NCI-H2227 treated with DMSO at 0.1 percent for 48 hours (cell line): ENCODE results near the gene ZNF487.
A peak's percentile ranks its signal among the peaks of the same experiment; 100 is the strongest.
"Not testable (repeated sequence)": the region's sequence is repeated elsewhere in the genome, so short reads cannot be mapped to it uniquely, and the experiment has no call there.

Experiments
- DNase-seq: peaks from one replicate; lab custom pipeline; 2025; lab: John Stamatoyannopoulos, UW

Gene ZNF487

GRCh38 chr10:43436291-43437140, at the start of gene ZNF487:
Gene ZNF487 (plus strand): TSS chr10:43437111. CDS start chr10:43475814, 38,703 bp downstream.
- DNase-seq: peak; percentile 60

DNA sequence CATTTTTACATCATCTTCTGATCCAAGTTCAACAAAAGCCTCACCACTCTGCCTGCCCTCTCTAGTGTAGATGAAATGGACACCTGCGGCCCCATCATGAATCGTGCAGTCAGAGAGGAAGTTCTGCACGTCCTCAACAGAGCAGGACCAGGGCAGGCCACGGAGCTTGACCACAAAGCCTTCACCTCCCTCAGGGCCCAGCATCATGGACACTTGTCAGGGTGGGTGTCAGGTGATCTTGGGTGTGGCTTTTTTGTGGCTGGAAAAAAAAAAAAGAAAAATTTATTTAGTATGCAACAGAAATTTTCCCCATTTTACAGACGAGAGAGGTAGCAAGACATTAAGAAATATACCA, 49.3 kb upstream of the ZNF487 start:
- no peak for DNase-seq

GRCh38 chr10:43389867-43390266, 47.0 kb upstream of the ZNF487 start:
- DNase-seq: no peak

GRCh38 chr10:43390333-43390732, 46.6 kb upstream of the ZNF487 start:
- DNase-seq: no peak

DNA sequence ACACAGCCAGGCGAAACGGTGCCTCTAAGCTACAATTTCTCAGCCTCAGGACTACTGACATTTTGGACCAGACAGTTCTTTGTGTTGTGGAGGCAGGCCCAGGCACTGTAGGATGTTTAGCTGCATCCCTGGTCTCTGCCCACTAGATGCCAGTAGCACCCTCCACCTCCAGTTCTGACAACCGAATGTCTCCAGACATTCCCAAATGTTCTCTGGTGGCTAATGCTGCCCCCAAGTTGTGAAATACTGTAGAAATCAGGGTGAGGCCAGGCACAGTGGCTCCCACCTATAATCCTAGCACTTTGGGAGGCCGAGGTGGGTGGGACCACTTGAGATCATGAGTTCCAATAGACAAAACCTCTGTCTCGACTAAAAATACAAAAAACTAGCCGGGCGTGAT, 46.2 kb upstream of the ZNF487 start:
- DNase-seq: no peak

GRCh38 chr10:43391496-43391895, 45.4 kb upstream of the ZNF487 start:
- no peak for DNase-seq

GRCh38 chr10:43392748-43393147, 44.2 kb upstream of the ZNF487 start:
- no peak for DNase-seq

GRCh38 chr10:43393186-43393585, 43.7 kb upstream of the ZNF487 start:
- not testable (repeated sequence) for DNase-seq

- no peak for DNase-seq
Measured at GRCh38 chr10:43393606-43394360, 43.1 kb upstream of the ZNF487 start.

DNA sequence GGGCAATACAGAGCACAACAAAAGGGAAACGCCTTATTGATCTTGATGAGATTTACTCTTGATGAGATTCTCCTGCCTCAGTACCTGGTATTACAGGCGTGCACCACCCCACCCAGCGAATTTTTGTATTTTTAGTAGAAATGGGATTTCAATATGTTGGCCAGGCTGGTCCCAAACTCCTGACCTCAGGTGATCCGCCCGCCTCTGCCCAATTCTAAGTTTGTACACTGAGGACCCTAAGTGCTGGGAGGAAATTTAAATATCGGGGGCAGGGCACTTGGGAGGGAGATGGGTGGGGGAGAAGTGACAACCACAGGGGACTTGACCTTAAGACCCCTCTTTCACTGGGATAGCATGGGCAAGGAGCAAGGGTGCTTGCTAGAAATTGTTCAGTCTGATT, 42.0 kb upstream of the ZNF487 start:
- DNase-seq: no peak

- DNase-seq: no peak
Measured at GRCh38 chr10:43395571-43396060, 41.3 kb upstream of the ZNF487 start.

DNA sequence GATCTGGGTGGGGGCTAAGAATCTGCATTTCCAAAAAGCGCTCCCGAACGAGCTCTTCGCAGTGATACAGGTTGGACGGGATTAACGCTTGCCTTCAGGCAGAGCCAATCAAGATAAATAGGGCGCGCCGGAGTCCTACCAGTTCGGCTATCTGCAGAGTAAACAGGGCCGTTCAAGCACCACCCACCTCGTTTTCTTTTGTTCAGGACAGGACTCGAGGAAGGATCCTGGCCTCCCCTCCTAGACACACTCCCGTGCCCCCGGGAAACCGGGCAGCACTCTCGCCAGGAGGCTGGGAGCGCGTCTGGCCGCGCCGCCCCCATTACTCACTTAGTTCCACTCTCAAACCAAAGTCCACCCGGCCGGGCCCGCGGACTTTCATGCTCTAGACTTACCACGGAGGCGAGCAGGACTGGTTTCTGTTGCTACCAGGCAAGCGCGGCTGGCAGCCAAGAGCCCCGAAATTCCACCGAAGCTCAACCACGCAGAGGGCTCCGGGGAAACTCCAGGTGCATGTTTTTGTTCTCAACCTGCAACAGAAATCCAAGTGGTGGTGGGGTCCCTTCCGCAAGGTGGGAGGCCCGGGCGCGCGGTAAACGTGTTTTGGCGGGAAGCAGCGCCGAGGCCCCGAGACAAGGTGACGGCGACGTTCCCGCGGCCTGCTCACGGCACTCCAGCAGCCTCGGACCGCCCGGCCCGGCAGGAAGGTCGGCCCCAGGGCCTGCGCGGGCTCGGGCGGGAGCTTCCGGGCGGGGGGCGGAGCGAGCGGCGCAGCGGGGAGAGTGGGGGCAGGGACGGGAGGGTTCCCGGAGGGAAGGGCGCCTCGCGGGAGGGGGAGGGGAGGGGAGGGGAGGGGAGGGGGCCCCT, 40.6 kb upstream of the ZNF487 start:
- peak; percentile 52 for DNase-seq

DNA sequence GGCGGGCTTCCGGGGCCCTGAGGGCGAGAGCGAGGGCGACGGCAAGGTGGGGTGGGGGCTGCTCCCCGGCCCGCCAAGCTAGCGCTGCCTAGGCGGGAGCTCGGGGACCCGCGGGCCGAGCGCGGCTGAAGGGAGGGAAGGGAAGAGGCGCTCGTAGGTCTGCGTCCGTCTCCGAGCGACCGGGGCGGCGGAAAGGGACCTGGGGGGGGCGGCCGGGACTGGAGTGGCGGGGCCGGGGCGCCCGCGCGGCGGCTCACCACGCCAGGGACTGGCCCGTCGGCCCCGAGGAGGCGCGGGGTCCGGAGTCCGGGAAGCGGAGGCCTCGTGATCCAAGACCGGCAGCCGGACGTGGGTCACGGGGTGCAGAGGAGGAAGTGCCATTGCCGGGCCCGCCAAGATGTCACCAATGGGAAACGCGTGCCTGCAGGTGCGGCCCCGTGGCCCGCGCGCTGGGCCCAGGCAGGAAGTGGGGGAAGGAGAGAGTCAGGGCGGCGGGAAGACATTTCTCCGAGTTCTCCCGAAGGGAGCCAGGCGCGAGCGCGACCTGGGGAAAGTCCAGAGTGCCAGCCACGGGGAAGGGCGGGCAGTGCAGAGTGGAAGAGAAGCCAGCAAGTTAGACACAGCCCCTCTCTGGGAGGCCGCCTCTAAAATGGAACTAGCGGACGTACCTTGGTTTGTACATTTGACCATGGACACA, 39.8 kb upstream of the ZNF487 start:
- peak; percentile 71 for DNase-seq

DNA sequence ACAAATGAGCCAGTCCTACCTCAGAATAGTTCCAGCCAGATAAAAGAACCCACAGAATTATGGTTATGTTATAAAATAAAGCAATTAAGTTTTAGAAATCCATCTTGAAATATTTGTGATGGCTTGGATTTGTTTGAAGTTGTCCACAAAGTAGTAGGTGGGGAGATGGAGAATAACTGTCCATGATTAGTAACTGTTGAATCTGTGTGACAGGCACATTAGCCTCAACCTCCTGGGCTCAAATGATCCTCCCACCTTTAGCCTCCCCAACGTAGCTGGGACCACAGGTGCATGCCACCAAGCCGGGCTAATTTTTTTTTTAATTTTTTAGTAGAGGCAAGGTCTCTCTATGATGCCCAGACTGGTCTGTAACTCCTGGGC, 38.0 kb upstream of the ZNF487 start:
- DNase-seq: no peak

- no peak for DNase-seq
Measured at GRCh38 chr10:43399320-43400310, 37.3 kb upstream of the ZNF487 start.

DNA sequence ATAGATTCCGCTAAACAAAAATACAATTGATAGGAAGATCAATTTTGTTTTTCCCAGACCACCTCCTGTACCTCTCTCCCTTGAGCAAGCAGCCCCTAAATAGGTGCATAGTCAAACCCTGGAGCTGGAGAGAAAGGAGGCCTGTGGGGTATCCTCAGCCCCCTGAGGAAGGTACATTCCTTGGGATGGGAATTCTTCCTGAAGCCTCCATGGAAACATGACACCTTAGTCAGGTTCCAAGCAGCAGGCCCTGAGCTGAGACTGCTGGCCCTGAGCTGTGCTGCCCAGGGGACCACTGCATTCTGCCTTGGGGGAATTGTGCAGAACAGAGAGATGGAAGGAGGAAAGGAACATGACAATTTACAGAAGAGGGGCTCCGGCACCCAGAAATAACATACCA, 35.3 kb upstream of the ZNF487 start:
- DNase-seq: no peak

DNA sequence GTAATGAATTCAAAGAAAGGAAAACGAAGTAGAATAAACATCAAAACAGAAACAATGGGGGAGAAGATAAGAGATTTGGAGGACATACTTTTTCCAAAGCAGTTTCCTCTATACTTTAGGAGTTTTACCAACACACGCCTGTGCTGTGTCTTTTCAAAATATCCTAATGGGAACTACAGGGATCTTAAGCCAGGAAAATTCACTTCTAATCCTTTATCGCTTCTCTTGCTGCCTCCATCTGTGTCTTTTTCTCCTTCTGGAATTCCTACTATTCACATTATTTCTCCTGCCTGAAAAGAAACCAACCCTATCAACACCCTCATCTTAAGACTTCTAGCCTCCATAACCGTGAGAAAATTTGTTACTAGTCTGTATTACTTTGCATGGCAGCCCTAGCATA, 34.7 kb upstream of the ZNF487 start:
- DNase-seq: no peak

GRCh38 chr10:43402880-43403452, 33.9 kb upstream of the ZNF487 start:
- DNase-seq: no peak

DNA sequence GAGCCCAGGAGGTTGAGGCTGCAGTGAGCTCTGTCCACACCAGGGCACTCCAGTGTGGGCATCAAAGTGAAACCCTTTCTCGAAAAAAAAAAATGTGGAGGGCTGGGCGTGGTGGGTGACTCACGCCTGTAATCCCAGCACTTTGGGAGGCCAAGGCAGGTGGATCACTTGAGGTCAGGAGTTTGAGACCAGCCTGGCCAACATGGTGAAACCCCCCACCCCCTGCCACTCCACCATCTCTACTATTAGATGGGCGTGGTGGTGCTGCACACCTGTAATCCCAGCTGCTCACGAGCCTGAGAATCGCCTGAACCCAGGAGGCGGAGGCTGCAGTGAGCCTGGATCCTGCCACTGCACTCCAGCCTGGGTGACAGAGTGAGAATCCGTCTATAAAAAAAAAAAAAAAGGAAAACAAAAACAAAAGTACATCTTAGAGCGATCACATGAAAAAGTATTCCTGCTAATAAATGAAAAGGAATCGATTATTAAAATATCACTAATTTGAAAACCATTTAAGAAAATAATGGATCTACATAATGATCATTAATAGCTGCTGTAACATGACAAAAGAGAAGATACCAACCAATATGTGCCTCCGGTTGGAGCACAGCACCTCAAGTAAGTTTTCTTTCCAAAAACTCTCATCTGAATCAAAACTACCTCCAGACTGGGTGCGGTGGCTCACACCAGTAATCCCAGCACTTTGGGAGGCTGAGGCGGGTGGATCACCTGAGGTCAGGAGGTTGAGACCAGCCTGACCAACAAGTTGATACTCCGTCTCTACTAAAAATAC, 32.8 kb upstream of the ZNF487 start:
- no peak for DNase-seq
